Measurements from ENCODE around the gene CYP4F11. TPM values are rescaled to one million over a fixed set of nuclear protein-coding genes. Genes with fewer than 3 reads are reported as not detected.

Gene CYP4F11, protein sequence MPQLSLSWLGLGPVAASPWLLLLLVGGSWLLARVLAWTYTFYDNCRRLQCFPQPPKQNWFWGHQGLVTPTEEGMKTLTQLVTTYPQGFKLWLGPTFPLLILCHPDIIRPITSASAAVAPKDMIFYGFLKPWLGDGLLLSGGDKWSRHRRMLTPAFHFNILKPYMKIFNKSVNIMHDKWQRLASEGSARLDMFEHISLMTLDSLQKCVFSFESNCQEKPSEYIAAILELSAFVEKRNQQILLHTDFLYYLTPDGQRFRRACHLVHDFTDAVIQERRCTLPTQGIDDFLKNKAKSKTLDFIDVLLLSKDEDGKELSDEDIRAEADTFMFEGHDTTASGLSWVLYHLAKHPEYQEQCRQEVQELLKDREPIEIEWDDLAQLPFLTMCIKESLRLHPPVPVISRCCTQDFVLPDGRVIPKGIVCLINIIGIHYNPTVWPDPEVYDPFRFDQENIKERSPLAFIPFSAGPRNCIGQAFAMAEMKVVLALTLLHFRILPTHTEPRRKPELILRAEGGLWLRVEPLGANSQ
- total RNA-seq: 10 to 100 TPM in 1 of 9 donors, 1 to 10 TPM in 3, under 1 TPM in 3, not detected in 2; 0.18 to 10.5 (median 4.2) TPM
- 1 to 10 TPM in 2 of 3 donors, under 1 TPM in 1; 0.97 to 2.8 (median 2.3) TPM for polyA plus RNA-seq
- long read RNA-seq, donor 1: 0 reads
- long read RNA-seq, donor 2: 0 reads
- long read RNA-seq, donor 3: 0 reads
- long read RNA-seq, donor 4, partial matches to known transcripts: 1 of 5 reads
- long read RNA-seq, donor 4, other reads (novel, unspliced or antisense): 1 of 5 reads
- long read RNA-seq, donor 5, transcript CYP4F11-201 (13 exons, 2,977 nt): major isoform, 17 of 20 reads
- long read RNA-seq, donor 5, partial matches to known transcripts: 0 of 20 reads
- long read RNA-seq, donor 5, other reads (novel, unspliced or antisense): 1 of 20 reads
- long read RNA-seq, donor 6: 0 reads
- long read RNA-seq, donor 7: 0 reads
- long read RNA-seq, donor 8: 0 reads
- long read RNA-seq, donor 9: 0 reads
- long read RNA-seq, donor 10: 0 reads

DNA sequence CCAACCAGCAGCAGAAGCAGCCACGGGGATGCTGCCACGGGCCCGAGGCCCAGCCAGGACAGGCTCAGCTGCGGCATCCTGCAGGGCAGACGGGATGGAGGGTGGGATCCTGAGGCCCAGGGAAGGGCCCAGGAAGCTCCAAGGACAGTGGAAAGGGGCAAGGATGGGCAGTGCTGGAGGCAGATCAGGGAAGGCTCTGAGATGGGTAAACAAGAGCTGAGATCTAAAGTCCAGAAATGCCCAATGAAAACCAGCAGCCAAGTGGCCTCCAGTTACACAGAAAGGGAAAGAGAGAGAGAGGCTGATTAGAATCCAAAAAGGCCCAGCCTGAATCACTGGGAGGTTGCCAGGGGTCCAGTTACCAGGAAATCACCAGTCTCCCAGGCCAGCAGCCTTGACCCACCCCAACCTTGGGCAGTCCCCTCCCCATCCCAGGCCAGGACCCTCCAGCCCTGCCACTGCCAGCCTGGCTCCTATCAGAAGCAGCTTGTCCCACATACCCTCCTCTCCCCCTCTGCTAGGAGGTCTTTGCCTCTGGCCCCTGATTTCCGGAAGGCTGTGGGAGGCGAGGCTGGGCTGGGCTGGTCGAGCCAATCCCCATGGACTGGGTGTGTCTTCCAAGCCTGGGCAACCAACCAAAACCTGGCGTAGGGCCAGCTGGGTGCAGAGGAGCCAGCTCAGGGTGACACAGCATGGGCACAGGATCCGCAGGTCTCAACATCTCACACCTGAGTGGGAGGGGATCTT is at the start of gene CYP4F11:
TSS of gene CYP4F11 (minus strand) at position 198 of the 747 bp plus-strand sequence. CDS start at position 77, 121 bp downstream.
- WGBS, 4 donors: 39 to 51% (median 47%) methylated on average over 5 to 10 of the region's 10 CpGs
- Histone ChIP-seq H3K4me3 (peak within 1 kb of the TSS in 1 of 4 donors; percentile 10), H3K4me1 (replicated peaks in 1 of 2) (no peaks in the 10 kb centered on the region), H3K27ac (peak within 1 kb of the TSS in 3 of 5 donors; percentile 32 to 84 (median 41)), H3K36me3 (replicated peaks in 1 of 2) (no peaks in the 10 kb centered on the region), H3K9me3 (replicated peaks in 1 of 3) (no peaks in the 10 kb centered on the region), H3K27me3 (peaks cover 14% of the 10 kb centered on the region)
- TF ChIP-seq, protein P1, sequence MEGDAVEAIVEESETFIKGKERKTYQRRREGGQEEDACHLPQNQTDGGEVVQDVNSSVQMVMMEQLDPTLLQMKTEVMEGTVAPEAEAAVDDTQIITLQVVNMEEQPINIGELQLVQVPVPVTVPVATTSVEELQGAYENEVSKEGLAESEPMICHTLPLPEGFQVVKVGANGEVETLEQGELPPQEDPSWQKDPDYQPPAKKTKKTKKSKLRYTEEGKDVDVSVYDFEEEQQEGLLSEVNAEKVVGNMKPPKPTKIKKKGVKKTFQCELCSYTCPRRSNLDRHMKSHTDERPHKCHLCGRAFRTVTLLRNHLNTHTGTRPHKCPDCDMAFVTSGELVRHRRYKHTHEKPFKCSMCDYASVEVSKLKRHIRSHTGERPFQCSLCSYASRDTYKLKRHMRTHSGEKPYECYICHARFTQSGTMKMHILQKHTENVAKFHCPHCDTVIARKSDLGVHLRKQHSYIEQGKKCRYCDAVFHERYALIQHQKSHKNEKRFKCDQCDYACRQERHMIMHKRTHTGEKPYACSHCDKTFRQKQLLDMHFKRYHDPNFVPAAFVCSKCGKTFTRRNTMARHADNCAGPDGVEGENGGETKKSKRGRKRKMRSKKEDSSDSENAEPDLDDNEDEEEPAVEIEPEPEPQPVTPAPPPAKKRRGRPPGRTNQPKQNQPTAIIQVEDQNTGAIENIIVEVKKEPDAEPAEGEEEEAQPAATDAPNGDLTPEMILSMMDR (IDR thresholded peaks at IDR 0.05): no peak
- TF ChIP-seq POLR2A (IDR thresholded peaks at IDR 0.05): no peak
- intact Hi-C loops (cut with DNase I): no loop called here
- DNase-seq: peak; percentile 26 to 94 (median 68)

DNA sequence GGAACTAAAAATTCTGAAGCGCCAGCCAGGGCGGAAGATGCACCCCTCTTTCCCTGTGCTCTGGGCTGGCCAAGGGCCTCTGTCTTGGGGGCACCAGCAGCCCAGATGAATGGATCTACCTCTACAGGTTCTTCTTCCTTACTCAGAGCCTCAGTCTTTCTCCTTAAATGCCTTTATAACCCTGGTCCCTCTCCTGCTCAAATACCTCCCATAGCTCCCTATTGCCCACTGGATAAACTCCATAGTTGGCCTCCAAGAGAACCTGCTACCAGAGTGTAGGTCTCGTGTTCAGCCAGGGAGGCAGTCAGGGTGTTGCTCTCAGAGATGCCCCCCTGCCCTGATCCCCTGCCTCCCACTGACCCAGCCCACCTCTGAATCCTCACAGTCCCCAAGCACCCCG is 45.0 kb upstream of the CYP4F11 start:
- H3K36me3 ChIP-seq (replicated peaks in 1 of 2): no peaks in the 10 kb centered on the region
- no peak for DNase-seq
- H3K27me3 ChIP-seq: peaks cover 11% of the 10 kb centered on the region
- no peak for TF ChIP-seq POLR2A (IDR thresholded peaks at IDR 0.05)
- TF ChIP-seq, protein P1 (IDR thresholded peaks at IDR 0.05): no peak
- 82 to 94% (median 87%) methylated on average over 3 to 4 of the region's 4 CpGs for WGBS, 4 donors
- H3K27ac ChIP-seq: no peak overlapping the region
- H3K9me3 ChIP-seq (replicated peaks in 1 of 3): no peaks in the 10 kb centered on the region
- intact Hi-C loops (cut with DNase I): no loop called here
- H3K4me1 ChIP-seq (replicated peaks in 1 of 2): no peaks in the 10 kb centered on the region
- no peak overlapping the region for H3K4me3 ChIP-seq

DNA sequence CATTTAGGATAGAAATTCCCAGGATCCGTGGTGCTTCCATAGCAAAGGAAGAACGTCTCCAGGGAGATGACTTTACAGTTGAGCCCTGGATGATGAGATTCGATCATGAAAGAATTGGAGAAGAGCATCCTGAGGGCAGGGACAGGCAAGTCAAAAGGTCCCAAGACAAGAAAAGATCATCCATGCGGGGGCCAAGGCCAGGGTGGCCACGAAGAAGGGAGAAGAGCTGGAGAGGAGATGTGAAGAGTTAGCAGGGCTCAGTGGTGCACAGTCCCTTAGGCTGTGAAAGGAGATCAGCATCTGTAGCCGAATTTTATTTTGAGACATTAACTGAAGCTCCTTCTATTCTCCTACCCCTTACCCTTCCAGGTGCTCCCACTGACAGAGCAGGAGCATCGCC is 43.4 kb upstream of the CYP4F11 start:
- TF ChIP-seq, protein P1 (IDR thresholded peaks at IDR 0.05): no peak
- no peak for TF ChIP-seq POLR2A (IDR thresholded peaks at IDR 0.05)
- H3K27me3 ChIP-seq: peaks cover 11% of the 10 kb centered on the region
- H3K27ac ChIP-seq: no peak overlapping the region
- H3K36me3 ChIP-seq (replicated peaks in 1 of 2): no peaks in the 10 kb centered on the region
- DNase-seq: no peak
- intact Hi-C loops (cut with DNase I): no loop called here
- H3K4me3 ChIP-seq: no peak overlapping the region
- H3K4me1 ChIP-seq (replicated peaks in 1 of 2): no peaks in the 10 kb centered on the region
- 51 to 56% (median 53%) methylated on average over 7 of the region's 7 CpGs for WGBS, 4 donors
- no peaks in the 10 kb centered on the region for H3K9me3 ChIP-seq (replicated peaks in 1 of 3)
